PFSK-1 (cell line): ENCODE measurements around the gene SLIRP.

ENCODE experiments used
- FOXP2 ChIP-seq: optimal IDR thresholded peaks from 2 replicates; pipeline ENCODE3; 2011; ENCODE audit warnings: borderline replicate concordance, control low read depth, inconsistent platforms; ENCODE audit not compliant: insufficient read depth; ENCODE audit errors: extremely low read length, extremely low read depth
- POLR2AphosphoS5 ChIP-seq: IDR thresholded peaks from 2 replicates; pipeline ENCODE4 v1.6.1; 2012; ENCODE audit warnings: low read depth, mild to moderate bottlenecking, control low read depth, low read length, moderate library complexity

GRCh38 chr14:77691259-77691658 is 16.6 kb upstream of the SLIRP start:
- TF ChIP-seq POLR2AphosphoS5 (no peak), FOXP2 (no peak)
